Activated T-cell treated with anti-CD3 and anti-CD28 coated beads, Interleukin-2, amount 50 U/mL, for 72 hours (primary cell): ENCODE data around the gene CDH4. TPM values are rescaled to one million over a fixed set of nuclear protein-coding genes. Genes with fewer than 3 reads are reported as not detected.

Experiments
- ATAC-seq, 2 donors: fragments of 150-1000 bp; cut with Tn5 transposase; replicated peaks in 1 of 2; 2 replicates each; pipeline ENCODE4 v1.10.0; 2021; ENCODE audit warnings: moderate library complexity in 2 of 2, mild to moderate bottlenecking in 1 of 2
- DNase-seq, 2 donors: peaks; one replicate each; pipeline ENCODE4 v3.0.0; 2021 to 2022; ENCODE audit warnings: mixed read lengths in 1 of 2
- H3K27ac Mint-ChIP-seq: one replicate; pipeline ENCODE4 v1.8.0; 2022; ENCODE audit warnings: mild to moderate bottlenecking, moderate library complexity, mixed read lengths
- H3K27me3 Mint-ChIP-seq: one replicate; pipeline ENCODE4 v1.8.0; 2022; ENCODE audit warnings: low read depth, mixed read lengths
- H3K36me3 Mint-ChIP-seq, 2 donors: one replicate each; pipeline ENCODE4 v1.8.0; 2022; ENCODE audit warnings: mixed read lengths in 2 of 2, mild to moderate bottlenecking in 1 of 2; ENCODE audit not compliant: insufficient read depth in 2 of 2
- H3K4me1 Mint-ChIP-seq: one replicate; pipeline ENCODE4 v1.8.0; 2022; ENCODE audit warnings: low read depth, mixed read lengths
- H3K4me3 Mint-ChIP-seq, 2 donors: one replicate each; pipeline ENCODE4 v1.8.0; 2022; ENCODE audit warnings: mild to moderate bottlenecking in 2 of 2, mixed read lengths in 2 of 2, moderate library complexity in 2 of 2
- H3K9me3 Mint-ChIP-seq, 2 donors: one replicate each; pipeline ENCODE4 v1.8.0; 2022; ENCODE audit warnings: mixed read lengths in 2 of 2
- total RNA-seq, 2 donors: library from RNA; stranded (reverse); gene quantifications; one replicate each; pipeline ENCODE4 v1.2.3, GENCODE V29; 2022

Gene CDH4
- total RNA-seq, 2 donors from 2014 or later = 0.17 to 0.35 TPM

- Mint-ChIP-seq H3K27me3 (no peaks in the 10 kb centered on the region), H3K27ac (no peak overlapping the region), H3K4me1 (no peaks in the 10 kb centered on the region), H3K4me3 (no peak overlapping the region), H3K36me3 (no peaks in the 10 kb centered on the region), H3K9me3 (no peaks in the 10 kb centered on the region)
- no peak for DNase-seq
- ATAC-seq = no peak
Measured at GRCh38 chr20:61930776-61931475, 678.9 kb downstream of the CDH4 start.

GRCh38 chr20:61931476-61932198, 679.6 kb downstream of the CDH4 start:
- H3K9me3 Mint-ChIP-seq = no peaks in the 10 kb centered on the region
- no peaks in the 10 kb centered on the region for H3K4me1 Mint-ChIP-seq
- no peak for DNase-seq
- no peak for ATAC-seq
- H3K27me3 Mint-ChIP-seq = no peaks in the 10 kb centered on the region
- no peak overlapping the region for H3K27ac Mint-ChIP-seq
- H3K4me3 Mint-ChIP-seq = no peak overlapping the region
- no peaks in the 10 kb centered on the region for H3K36me3 Mint-ChIP-seq

GRCh38 chr20:61932199-61932592, 680.1 kb downstream of the CDH4 start:
- no peaks in the 10 kb centered on the region for H3K4me1 Mint-ChIP-seq
- no peak overlapping the region for H3K4me3 Mint-ChIP-seq
- H3K9me3 Mint-ChIP-seq = no peaks in the 10 kb centered on the region
- DNase-seq (no peak), ATAC-seq (no peak)
- H3K27me3 Mint-ChIP-seq = no peaks in the 10 kb centered on the region
- no peak overlapping the region for H3K27ac Mint-ChIP-seq
- no peaks in the 10 kb centered on the region for H3K36me3 Mint-ChIP-seq

- Mint-ChIP-seq H3K36me3 (no peaks in the 10 kb centered on the region), H3K9me3 (no peaks in the 10 kb centered on the region), H3K4me1 (no peaks in the 10 kb centered on the region), H3K4me3 (no peak overlapping the region), H3K27ac (no peak overlapping the region), H3K27me3 (no peaks in the 10 kb centered on the region)
- no peak for DNase-seq
- no peak for ATAC-seq
Measured at GRCh38 chr20:61932711-61933480, 680.8 kb downstream of the CDH4 start.

GRCh38 chr20:61933481-61933950, 681.5 kb downstream of the CDH4 start:
- H3K27me3 Mint-ChIP-seq = no peaks in the 10 kb centered on the region
- no peaks in the 10 kb centered on the region for H3K4me1 Mint-ChIP-seq
- no peaks in the 10 kb centered on the region for H3K9me3 Mint-ChIP-seq
- H3K4me3 Mint-ChIP-seq = no peak overlapping the region
- H3K27ac Mint-ChIP-seq = no peak overlapping the region
- ATAC-seq (no peak), DNase-seq (no peak)
- H3K36me3 Mint-ChIP-seq = no peaks in the 10 kb centered on the region

DNA sequence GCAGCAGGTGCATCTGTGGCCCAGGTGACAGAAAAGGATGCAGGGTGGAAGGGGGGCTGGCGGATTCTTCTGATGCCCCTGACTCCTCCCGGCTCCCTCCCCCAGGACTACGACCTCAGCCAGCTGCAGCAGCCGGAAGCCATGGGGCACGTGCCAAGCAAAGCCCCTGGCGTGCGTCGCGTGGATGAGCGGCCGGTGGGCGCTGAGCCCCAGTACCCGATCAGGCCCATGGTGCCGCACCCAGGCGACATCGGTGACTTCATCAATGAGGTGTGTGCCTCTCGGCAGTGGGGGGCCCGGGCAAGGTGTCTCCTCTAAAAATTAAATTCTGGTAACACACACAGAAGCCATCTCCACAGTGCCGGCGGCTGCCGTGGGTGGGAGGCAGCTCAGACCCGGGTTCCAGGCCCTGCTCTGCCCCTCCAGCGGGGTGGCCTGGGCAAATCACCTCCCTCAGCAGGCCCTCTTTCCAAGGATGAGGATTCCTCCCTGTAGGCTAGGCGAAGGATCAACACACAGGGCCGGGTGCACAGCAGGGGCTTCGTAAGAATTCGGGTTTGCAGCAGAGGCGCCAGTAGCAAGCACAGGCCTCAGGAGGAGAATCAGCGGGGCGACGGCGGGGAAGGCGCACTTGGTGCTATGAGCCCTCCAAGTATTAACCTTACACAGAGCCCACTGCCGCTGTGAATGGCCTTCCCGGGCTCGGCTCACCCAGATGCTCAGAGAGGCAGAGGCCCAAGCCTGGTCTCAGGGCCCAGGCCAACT, 682.1 kb downstream of the CDH4 start:
- H3K36me3 Mint-ChIP-seq = no peaks in the 10 kb centered on the region
- no peaks in the 10 kb centered on the region for H3K4me1 Mint-ChIP-seq
- no peak overlapping the region for H3K27ac Mint-ChIP-seq
- no peak for DNase-seq
- H3K4me3 Mint-ChIP-seq = no peak overlapping the region
- ATAC-seq = no peak
- H3K27me3 Mint-ChIP-seq = no peaks in the 10 kb centered on the region
- H3K9me3 Mint-ChIP-seq = no peaks in the 10 kb centered on the region

- Mint-ChIP-seq H3K9me3 (no peaks in the 10 kb centered on the region), H3K27ac (no peak overlapping the region), H3K4me1 (no peaks in the 10 kb centered on the region), H3K4me3 (no peak overlapping the region), H3K36me3 (no peaks in the 10 kb centered on the region), H3K27me3 (no peaks in the 10 kb centered on the region)
- ATAC-seq = no peak
- no peak for DNase-seq
Measured at GRCh38 chr20:61934716-61935530, 682.9 kb downstream of the CDH4 start.

GRCh38 chr20:61935926-61936700, 684.1 kb downstream of the CDH4 start:
- Mint-ChIP-seq H3K4me3 (no peak overlapping the region), H3K27me3 (no peaks in the 10 kb centered on the region), H3K9me3 (no peaks in the 10 kb centered on the region), H3K4me1 (no peaks in the 10 kb centered on the region), H3K27ac (no peak overlapping the region), H3K36me3 (no peaks in the 10 kb centered on the region)
- no peak for ATAC-seq
- no peak for DNase-seq

DNA sequence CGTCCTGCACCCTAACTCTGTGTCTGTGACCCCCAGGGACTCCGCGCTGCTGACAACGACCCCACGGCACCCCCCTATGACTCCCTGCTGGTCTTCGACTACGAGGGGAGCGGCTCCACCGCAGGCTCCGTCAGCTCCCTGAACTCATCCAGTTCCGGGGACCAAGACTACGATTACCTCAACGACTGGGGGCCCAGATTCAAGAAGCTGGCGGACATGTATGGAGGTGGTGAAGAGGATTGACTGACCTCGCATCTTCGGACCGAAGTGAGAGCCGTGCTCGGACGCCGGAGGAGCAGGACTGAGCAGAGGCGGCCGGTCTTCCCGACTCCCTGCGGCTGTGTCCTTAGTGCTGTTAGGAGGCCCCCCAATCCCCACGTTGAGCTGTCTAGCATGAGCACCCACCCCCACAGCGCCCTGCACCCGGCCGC, 684.7 kb downstream of the CDH4 start:
- Mint-ChIP-seq H3K4me3 (no peak overlapping the region), H3K27me3 (no peaks in the 10 kb centered on the region), H3K36me3 (no peaks in the 10 kb centered on the region), H3K9me3 (no peaks in the 10 kb centered on the region), H3K27ac (no peak overlapping the region), H3K4me1 (no peaks in the 10 kb centered on the region)
- DNase-seq (no peak), ATAC-seq (no peak)

DNA sequence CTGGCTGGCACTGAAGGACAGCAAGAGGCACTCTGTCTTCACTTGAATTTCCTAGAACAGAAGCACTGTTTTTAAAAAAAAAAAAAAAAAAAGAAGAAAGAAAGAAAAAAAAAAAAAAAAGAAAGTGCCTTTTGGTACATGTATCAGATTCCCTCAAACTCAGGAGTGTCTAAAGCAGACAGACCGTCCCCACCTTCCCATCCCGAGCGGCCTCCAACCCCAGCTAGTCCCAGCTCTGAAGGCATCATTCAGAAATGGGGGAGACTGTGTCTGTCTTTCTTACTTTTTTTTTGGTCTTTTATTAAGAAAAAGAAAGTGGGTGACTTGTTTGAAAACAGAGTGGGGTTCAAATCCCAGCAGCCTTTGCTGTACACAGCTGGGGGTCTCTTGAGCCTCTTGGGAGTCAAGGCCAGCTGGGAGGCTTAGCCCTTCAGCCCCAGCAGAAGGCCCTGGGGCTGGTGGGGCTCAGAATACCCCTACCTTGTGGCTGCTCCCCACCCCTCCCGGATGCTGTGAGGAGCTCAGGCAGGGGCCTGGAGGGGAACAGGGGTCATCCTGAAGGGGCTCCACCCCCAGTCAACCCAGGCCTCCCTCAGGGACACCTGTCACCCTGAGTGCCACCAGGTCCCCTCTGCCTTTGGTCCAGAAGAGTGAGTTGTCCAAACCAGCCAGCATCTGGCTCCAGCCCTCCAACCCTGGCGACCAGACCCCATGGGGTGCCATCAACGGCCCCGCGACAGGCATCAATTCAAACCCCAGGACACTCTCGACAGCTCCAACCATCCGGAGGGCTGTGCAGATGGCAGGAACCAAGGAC, 685.3 kb downstream of the CDH4 start:
- no peak for ATAC-seq
- H3K9me3 Mint-ChIP-seq = no peaks in the 10 kb centered on the region
- no peaks in the 10 kb centered on the region for H3K4me1 Mint-ChIP-seq
- no peak for DNase-seq
- H3K27me3 Mint-ChIP-seq = no peaks in the 10 kb centered on the region
- no peaks in the 10 kb centered on the region for H3K36me3 Mint-ChIP-seq
- H3K27ac Mint-ChIP-seq = no peak overlapping the region
- H3K4me3 Mint-ChIP-seq = no peak overlapping the region
